ENCODE data around the gene MOG.
"Not testable (repeated sequence)": the region's sequence is repeated elsewhere in the genome, so short reads cannot be mapped to it uniquely, and the experiment has no call there.

The MOG gene

DNA sequence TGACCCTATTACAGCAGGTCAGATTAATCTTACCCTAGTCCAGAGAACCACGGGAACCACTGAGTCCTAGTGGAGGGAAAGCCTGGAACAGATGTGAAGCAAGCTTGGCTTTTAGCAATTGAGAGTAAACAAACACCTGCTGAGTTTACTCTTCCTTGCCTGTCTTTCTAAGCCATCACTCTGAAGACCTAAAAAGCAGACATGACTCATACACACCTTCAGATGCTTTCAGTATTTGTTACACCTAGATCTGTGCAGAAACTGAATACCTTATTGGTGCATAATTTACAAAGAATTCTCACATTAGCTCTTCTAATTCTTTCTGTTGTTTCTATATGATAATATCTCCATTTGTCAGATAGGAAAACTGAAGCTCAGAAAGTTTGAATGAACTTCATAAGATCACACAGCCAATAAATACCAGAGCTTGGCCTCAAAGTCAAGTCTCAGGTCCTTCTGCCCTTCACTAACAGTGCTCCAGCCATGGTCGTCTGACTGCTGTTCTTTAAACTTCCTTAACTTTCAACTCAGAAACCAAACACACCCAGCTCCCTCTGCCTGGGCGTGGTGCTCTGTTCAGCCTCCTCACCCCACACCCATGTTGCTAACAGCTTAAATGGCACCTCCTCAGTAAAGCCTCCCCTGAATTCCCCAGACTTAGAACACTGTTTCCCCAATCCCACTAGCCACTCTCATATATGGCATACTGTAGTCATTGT, 15.3 kb upstream of the MOG start:
- DNase-seq, result no peak

DNA sequence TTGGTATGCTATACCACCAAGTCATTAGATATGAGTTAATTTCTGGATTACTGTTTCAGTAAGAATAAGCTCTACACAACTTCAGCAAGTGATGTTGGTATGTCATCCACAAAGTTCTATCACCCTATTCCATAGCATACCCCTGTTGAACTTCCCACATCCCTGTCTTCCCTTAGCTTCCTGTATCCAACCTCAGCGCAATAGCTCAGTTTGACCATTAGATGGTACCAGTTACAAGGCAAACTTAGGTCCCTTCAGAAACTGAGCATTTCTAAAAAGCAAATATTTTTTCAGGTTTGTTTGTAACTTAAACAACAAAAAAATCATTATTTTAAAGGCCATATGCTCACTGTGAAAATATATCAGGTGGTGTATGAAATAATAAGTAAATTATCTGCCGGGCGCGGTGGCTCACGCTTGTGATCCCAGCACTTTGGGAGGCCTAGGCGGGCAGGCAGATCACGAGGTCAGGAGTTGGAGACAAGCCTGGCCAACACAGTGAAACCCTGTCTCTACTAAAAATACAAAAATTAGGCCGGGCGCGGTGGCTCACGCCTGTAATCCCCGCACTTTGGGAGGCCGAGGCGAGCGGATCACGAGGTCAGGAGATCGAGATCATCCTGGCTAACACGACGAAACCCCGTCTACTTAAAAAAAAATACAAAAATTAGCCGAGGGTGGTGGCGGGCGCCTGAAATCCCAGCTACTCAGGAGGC, 8.8 kb upstream of the MOG start:
- no peak for DNase-seq

DNA sequence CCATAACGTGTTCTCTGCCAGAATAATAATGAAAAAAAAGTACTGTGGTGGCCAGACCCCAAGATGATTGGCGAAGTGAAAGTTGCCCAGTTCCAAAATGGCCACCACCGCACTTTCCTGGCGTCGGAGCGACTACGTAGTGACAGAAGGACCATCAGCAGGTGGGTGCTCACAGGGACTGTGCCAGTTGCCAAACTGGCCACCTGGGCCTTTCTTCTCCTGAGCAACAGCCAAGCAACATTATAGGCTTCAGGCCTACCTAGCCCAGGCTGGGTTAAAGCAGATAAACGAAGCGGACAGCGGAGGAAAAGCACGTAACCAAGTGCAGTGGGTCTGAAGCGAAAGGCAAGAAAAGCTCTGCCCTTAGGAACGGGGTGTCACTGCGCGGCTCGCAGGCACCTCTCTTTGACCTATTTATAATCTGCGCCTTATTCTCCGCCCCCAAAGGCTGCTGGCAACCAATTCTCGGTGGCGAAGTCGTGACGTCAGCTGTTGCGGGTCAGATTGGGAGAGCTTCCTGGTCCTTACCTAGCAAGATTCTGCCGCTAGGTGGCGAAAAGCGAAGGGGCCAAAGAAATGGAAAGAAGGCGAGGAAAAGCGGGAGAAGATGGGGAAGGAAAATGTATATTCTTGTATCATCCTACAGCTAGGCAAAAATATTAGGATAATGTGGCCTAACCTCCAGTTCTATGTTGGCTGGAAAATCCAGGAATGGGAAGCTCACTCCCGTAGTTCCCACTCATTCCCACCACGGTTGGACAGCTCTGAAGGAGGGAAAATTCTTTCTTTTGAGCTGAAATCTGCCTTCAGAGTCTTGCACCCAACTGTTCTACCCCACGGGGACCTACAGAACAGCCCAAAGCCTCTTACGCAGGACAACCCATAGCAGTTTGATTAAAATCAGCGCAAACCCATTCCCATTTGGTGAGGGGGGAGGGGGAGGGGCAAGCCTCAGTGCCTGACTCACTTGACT, 6.9 kb upstream of the MOG start:
- peak; percentile 95 for DNase-seq

DNA sequence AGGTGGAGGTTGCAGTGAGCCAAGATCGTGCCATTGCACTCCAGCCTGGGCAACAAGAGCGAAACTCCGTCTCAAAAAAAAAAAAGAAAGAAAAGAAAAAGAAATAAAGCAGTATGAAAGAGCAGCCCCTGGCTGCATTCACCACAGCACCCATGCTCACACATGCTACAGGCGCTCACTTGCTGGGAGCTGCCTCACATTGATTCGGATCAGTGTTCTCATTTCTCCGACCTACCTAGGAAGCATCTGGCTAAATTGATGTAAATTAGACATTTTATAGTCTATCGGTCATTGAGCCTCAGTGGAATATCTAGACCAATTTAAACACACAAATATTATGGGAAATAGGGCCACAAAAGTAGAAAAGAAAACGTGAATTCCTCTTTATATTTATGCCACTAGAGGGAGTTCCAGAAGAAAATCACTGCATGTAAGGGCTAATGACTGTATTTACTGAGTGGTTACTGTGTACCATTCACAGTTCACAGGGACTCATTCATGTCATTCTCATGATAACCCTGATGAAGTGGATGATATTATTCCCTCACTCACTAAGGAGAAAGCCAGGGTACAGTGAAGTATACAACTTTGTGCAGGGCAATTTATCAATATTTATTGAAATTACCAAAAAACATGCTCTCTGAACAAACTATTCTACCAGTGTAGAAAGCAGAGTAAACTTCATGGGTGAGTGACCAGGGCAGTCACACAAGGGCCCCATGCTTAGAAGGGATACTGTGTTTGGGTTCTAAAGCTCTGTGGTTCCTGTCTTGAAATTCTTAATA, 5.3 kb upstream of the MOG start:
- DNase-seq, result no peak

DNA sequence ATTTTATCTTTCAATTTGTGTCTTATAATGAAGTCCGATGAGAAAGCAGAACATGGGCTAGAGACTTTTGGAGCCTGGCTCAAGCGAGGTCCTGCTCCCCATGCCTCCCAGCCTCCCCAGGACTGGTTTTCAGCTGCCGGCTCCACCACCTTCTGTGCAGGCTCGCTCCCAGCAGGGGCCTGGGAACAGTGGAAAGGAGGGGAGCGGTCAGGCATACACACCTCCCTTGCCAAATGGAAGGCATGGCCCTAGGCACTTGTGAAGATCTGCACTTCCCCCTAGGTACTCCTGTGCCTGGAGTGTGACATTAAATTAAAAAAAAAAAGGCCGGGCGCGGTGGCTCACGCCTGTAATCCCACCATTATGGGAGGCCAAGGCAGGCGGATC, 4.7 kb upstream of the MOG start:
- DNase-seq, result no peak

DNA sequence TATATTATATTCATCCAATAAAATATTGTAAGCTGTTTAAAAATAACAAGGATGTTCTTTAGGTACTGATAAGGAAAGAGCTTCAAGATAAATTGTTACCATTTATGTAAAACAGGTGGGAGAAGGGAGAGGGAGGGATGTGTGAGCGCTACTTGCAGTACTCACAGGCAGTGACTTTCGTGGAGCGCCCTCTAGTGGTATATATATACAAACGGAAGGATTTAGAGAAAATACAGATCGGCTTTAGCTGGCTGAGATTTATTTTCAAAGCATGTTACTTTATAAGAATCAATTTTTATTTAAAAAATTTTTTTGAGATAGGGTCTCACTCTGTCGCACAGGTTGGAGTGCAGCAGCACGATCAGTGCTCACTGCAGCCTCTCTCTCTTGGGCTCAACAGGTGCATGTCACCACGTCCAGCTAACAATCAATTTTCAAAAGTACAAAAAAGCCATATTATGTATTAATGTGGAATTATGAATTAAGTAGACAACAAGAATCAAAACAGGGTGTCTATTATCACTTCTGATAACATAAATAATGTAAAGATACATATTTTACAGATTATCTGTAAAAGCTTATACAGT, 3.3 kb upstream of the MOG start:
- peak; percentile 41 for DNase-seq

DNA sequence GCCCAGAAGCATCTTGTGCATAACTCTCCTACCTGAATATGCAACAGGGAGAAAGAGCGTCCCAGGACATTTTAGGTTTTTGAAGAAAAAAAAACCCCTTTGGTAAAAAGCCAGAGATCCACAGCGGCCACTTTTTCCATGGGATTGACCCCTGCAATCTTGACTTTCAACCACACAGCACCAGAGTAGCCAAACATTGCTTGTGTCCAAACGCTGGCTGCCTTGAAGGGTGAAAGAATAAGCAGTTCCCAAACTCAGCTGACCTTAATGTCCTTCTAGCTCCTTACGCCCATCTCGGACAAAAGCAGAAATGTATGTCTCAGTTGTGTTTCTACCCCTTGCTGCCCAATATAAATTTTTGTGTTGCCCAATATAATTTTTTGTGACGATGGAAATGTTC, 1.2 kb upstream of the MOG start:
- DNase-seq, result no peak

DNA sequence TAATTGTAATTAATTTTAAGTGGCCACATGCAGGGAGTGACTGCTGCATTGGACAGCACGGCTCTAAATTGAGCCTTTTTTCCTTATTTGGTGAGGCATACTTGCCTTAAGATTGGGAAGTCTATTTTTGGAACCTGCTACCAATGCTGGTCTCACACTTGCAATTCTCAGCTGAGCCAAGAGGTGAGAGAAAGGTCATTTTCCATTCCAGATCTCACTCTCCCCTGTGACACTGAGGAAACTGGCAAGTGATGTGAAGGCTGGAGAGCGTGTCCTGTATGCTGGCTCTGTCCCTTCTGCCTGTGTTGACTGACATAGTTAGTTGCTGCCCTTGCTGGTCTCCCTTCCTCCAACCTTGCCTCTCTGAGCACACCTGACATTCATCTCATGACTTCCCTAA, 735 bp upstream of the MOG start:
- no peak for DNase-seq

DNA sequence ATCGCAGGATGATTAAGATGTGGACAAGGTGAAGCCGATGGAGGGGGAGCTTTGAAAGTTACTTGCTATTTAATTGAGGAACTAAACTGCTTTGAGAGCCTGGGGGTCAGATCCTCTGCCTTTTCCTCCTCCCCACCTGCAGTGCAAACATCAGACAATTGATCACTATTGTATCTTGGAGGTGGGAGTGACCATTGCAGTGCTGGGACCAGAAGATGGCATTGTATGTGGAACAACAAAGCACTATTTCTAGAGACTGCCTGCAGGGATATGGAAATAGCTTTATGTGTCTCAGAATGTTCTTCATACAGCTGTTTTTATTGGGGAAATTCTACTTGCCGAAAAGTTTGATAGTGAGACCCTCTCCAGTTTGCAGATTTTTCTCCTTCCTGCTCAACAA, 4.2 kb downstream of the MOG start:
- DNase-seq, result no peak

DNA sequence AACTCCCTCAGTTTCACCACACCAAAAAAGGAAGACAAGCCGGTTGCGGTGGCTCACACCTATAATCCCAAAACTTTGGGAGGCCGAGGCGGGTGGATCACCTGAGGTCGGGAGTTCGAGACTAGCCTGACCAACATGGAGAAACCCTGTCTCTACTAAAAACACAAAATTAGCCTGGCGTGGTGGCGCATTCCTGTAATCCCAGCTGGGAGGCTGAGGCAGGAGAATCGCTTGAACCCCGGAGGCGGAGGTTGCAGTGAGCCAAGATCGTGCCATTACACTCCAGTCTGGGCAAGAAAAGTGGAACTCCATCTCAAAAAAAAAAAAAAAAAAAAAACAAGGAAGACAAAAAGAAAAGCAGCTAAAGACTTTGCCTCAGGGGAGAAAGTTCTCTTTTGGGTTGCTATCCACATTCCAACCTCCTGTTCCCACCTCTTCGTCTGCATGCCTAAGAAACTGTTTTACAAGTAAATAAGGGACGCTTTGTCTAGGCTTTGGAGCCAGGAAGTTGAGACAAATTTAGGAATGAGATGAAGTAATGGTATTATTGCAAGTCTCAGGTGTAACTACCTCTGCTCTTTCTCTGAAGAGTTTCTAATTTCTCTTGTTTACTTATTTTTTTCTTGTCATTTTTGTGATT, 4.7 kb downstream of the MOG start:
- DNase-seq, result not testable (repeated sequence)

DNA sequence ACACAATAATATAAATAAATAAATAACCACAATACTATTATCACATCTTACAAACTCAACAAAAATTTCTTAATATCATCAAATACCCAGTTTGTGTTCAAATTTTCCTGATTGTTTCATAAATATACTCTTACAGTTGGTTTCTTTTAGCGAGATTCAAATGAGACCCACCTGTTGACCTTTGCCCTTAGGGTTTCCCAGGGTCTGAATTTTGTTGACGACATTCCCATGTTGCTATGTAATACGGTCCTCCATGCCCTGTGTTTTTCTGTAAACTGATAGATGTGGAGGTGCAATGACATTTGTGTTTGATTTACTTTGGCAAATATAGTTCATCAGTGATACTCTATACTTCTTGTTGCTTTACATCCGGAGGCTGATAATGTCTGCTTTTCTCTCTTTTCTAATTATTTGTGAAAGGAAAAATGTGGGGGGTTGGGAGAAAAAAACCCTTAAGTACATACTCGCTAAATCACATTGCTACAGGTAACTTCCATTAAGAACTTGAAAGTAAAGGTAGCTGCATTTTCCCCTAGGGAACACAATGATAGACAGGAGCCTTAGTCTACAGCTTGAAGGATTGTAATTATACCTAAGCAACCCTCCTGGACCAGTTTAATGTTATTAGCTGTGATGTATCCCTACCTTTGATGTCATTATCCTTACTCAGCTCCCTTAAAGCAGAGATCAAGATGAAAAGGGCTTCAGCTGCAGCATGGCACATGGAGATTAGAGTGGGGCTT, 6.6 kb downstream of the MOG start:
- no peak for DNase-seq

DNA sequence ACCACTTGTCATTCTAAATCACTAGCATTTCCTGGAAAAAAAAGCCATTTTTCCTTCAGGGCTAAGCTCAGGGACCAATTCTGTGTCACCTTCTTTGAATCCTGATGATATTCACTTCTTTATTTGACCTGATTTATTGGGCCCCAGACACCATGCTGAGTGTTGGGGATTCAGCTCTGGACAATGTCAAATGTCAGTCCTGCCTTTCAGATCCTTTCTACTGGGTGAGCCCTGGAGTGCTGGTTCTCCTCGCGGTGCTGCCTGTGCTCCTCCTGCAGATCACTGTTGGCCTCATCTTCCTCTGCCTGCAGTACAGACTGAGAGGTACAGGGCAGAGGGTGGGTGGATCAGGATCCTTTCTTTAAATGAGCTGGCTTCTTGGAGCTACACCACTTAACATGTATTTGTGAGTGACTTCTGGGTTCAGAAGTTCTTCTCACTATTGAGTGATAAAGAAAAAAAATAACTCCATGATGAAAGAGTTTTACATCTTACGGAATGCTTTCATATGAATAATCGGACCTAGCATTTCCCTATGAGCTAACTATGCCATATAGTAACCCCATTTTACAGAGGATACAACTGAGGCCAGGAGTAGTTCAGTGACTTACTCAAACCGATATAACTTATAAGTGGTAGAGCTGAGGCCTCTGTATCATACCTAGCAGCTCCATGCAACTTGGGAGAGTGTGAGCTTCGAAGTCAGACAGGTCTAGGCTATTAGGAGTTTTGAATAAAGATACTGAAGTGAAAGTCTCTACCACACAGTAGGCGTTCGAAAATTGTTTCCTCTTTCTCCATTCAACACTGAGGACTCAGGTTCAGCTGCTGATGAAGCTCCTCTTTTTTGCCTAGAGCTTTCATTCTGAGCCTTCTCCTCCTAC, 9.3 kb downstream of the MOG start:
- no peak for DNase-seq

DNA sequence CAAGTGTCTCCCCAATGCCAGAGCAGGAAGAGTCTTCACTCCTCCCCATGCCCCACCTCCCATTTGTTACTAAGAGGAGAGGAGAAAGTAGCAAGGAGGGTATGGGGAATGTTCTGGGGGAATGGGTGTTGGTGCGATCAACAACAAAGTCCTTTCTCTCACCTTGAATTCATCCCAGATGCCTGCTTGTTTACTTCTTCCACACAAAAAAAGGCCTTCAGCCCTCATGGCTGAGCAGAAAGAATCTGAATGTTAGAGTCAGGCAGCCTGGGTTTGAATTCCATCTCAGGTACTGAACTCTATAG, 9.9 kb downstream of the MOG start:
- DNase-seq, result no peak

DNA sequence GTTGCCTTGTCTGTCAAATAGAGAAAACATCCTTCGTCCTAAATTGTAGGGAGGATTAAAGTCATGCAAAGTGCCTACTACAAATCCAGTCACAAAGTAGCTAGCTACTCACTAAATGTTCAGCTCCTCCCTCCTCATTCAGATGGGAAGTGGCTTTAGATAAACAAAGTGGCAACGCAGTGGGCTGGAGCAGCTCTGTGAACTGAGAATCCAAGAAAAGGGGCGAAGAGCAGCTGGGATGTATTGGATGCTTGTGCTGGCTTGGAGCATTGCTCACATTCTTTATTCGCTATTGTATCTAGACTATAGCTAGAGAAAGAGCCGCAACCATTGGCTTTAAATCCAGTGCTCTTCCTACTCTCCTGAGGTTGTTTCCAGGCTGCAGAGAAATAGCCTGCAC, 10.3 kb downstream of the MOG start:
- DNase-seq, result no peak

DNA sequence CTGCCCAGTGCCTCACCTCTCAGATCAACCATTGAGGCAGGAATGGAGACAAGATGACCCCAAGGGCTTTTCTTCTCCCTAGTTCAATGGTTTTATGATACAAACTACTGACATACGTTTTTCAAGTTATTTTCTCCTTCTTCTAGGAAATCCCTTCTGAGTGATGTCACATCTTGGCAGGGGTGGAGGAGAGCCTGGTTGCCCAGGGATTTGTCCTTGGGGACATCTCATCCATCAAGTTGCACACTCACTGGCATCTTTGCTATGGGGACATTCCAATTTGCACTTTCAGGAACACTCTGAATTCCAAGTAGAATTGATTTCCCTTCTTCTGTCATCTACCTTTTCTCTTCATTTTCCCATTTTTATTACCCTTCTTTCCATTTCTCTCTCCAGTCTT, 14.1 kb downstream of the MOG start:
- DNase-seq, result no peak

DNA sequence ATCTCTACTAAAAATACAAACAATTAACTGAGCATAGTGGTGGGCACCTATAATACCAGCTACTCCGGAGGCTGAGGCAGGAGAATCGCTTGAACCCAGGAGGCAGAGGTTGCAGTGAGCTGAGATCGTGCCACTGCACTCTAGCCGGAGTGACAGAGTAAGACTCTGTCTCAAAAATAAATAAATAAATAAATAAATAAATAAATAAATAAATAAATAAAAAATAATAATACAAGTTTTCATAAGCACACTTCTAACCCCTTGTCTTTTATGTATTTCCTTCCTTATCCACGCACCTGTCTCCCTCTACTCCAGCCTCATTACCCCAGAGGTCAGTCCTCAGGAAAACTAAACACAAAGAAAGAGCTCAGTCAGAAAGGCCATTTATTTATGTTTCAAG, 15.2 kb downstream of the MOG start:
- DNase-seq, result not testable (repeated sequence)

DNA sequence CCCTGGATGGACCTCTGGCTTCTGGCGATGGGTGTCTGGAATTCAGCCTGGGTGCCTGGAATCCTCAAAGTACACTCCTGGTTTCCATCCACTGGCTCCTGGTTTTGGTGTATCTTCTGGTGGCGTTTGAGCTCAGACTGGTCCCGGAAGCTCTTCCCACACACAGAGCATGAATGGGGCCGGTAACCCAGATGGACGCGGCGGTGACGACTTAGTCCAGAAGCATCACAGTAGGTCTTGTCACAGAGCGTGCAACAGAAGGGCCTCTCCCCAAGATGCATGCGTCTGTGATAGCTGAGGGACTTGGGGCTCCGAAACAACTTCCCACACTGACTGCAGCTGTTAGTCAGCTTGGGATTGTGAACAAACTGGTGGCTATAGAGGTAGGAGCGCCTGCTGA, 16.3 kb downstream of the MOG start:
- DNase-seq, result no peak

DNA sequence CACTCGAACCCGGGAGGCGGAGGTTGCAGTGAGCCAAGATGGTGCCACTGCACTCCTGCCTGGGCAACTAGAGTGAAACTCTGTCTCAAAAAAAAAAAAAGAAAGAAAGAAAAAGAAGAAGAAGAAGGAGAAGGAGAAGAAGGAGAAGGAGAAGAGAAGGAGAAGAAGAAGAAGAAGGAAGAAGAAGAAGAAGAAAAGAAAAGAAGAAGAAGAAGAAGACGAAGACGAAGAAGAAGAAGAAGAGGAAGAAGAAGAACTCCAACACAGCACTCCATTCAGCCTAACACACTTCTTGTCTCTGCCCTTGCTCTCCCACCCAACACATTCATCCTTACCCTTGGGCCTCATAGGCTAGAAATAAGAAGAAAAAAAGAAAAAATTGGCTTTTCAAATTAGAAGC, 17.1 kb downstream of the MOG start:
- DNase-seq, result no peak

DNA sequence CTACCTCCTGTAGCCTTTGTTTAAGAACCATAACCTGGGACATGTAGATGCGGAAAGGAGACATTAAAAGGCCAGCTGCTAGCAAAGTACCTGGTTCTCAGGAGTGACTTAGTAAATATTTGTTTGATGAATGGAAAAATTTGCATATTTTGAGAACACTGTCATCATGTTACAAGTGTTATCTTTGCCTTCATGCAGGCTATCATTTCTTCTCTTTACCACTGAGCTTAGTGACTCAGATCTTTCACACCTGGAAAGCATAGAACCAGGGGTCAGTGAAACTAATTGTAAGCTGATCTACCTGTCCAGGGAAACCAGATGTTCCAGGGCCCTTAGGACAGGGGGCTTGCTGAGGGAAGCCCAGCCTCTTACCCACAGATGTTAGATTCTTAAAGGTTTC, 18.7 kb downstream of the MOG start:
- DNase-seq, result no peak

DNA sequence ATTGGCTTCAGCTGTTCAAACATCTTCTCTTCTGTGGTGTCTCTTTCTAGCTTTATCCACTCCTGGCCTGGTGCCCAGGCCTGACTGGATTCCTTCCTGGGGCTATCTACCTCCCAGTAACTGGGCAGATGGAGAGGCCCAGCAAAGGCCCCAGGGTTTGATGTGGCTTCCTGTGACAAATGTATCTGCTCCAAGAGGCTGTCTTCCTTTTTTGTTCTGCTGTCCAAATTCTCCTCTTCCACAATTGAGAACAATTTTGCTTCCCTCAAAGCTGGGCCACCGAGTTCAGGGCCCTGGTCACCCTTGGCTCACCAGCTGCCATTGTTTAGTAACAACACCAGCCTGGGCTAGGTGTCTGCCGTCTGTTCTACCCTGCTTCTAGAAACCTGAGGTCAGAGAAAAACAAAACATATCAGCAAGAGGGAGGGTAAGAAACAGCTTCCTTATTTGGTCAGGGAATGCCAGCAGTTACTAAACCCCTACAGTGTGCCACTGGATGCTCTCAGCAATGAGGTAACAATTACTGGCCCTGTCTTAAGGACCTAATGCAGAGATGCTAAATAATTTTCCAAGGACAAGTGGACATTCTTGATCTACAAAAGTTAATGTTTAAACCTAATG, 20.2 kb downstream of the MOG start:
- peak; percentile 27 for DNase-seq

Data from NCI-H1092 (cell line).